HG02938 (cell line): ENCODE data around the gene DLG1.
"Not testable (repeated sequence)": the region's sequence is repeated elsewhere in the genome, so short reads cannot be mapped to it uniquely, and the experiment has no call there.

Experiments
- ATAC-seq: cut with Tn5 transposase; IDR thresholded peaks from one replicate; pipeline ENCODE4 v1.9.1; 2021; ENCODE audit warnings: mild to moderate bottlenecking, moderate library complexity; ENCODE audit not compliant: unreplicated experiment

The DLG1 gene

GRCh38 chr3:197216914-197217313 lies 81.5 kb downstream of the DLG1 start:
- ATAC-seq: no peak

DNA sequence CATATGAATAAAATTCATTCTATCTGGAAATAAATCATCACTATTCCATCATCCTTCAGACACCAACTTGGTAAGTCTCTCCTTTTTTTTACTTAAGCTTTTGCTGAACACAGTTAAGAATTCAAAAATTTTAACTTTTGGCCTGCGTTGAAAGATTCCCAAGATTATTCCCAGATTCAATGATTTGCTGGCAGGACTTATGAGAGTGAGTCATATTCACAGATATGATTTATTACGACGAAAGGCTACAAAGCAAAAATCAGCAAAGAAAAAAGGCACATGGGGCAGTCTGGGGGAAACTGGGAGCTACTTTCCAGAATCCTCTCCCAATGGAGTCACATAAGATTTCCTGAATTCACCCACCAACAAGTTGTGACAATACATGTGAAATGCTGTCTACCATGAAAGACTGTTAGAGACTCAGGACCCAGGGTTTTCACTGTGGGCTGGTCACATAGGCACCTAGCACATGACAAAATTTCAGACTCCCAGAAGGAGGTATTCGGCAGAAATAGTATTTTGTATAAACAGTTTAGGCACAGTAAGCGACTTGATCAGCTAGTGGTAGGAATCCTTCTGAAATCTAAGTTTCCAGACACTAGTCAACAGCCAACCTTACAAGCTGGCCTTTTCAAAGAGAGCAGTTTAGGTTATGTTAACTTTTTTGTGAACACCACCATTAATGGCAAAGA lies 82.1 kb downstream of the DLG1 start:
- ATAC-seq: no peak

GRCh38 chr3:197212290-197212689 lies 86.1 kb downstream of the DLG1 start:
- no peak for ATAC-seq

- ATAC-seq: not testable (repeated sequence)
These were observed 86.7 kb downstream of the DLG1 start for GRCh38 chr3:197211698-197212097.

GRCh38 chr3:197209366-197210260 lies 88.8 kb downstream of the DLG1 start:
- ATAC-seq: no peak

GRCh38 chr3:197206913-197207312 lies 91.5 kb downstream of the DLG1 start:
- no peak for ATAC-seq

DNA sequence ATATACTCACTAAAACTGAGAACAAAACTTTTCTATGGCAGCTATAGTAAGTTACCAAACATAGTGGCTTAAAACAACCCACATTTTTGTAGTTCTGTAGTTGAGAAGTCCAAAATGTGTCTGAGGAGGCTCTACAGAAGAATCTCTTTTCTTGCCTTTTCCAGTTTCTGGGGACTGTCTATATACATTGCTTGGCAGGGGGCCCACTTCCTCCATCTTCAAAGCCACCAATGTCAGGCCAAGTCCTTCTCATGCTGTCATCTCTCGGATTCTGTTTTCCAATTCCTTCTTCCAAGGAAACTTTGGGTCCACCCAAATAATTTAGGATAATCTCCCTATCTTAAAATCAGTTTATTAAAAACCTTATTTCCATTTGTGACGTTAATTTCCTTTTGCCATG lies 92.7 kb downstream of the DLG1 start:
- ATAC-seq: no peak

DNA sequence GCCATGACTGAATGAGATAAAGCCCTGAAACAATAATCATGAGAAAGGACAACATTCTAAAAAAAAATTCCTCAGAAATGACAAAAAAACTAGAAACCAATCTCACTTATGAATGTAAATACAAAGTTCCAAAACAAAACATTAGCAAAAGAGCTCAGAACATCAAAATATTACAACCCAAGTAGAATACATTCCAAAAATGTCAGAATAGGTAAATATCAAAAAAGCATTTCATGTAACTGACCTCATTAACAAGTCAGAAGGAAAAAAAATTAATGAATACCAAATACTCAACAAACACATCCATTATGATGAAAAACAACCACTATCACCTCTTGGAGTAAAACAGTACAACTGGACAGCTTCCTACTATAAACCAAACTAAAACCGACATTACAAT lies 93.1 kb downstream of the DLG1 start:
- ATAC-seq: no peak

DNA sequence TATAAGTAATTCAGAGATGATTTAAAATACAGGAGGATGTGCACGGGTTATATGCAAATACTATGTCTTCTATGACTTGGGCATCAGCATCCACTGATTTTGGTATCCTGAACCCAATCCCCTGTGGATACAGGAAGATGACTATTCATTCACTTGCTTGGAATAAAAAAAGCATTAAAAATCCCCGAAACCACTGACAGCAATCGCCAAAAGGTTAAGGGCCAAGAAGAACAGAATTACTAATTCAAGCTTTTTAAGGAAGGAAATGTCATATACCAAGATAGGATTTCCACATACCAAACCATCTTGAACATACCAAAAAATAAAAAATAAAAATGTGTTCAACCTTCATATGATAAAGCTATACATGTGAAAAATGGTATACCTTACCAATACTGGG lies 93.7 kb downstream of the DLG1 start:
- ATAC-seq: no peak

GRCh38 chr3:197203714-197204146 lies 94.7 kb downstream of the DLG1 start:
- ATAC-seq: no peak

GRCh38 chr3:197202694-197203093 lies 95.7 kb downstream of the DLG1 start:
- ATAC-seq: no peak

GRCh38 chr3:197201791-197202452 lies 96.5 kb downstream of the DLG1 start:
- ATAC-seq: no peak

DNA sequence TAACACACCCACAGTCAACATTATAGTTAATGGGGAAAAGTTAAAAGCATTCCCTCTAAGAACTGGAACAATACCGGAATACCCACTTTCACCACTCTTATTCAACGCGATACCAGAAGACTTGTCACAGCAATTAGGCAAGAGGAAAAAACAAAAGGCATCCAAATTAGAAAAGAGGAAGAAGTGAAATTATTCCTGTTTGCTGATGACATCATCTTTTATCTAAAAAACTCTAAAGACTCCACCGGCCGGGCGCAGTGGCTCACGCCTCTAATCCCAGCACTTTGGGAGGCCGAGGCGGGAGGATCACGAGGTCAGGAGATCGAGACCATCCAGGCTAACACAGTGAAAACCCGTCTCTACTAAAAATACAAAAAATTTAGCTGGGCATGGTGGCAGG lies 97.6 kb downstream of the DLG1 start:
- not testable (repeated sequence) for ATAC-seq

GRCh38 chr3:197197334-197197733 lies 101.1 kb downstream of the DLG1 start:
- no peak for ATAC-seq

DNA sequence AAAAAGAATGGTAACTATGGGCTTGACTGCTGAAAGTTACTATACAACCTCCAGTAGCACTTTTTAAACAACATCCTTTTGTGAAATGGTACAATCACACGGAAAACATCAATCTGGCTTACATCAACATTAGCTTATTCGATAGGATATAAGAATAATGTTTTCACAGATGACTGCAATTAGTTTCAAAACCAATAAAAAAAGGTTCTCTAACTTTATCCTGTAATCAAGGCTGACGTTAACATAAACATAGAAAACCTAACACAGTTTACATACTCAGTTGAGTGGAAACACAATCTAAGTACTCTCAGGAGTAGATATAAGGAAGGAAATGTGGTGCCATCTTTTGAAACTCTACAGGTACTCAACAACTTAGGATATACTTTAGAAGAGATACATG lies 102.2 kb downstream of the DLG1 start:
- ATAC-seq: no peak

- ATAC-seq: no peak
These were observed 103.1 kb downstream of the DLG1 start for GRCh38 chr3:197195326-197195725.

DNA sequence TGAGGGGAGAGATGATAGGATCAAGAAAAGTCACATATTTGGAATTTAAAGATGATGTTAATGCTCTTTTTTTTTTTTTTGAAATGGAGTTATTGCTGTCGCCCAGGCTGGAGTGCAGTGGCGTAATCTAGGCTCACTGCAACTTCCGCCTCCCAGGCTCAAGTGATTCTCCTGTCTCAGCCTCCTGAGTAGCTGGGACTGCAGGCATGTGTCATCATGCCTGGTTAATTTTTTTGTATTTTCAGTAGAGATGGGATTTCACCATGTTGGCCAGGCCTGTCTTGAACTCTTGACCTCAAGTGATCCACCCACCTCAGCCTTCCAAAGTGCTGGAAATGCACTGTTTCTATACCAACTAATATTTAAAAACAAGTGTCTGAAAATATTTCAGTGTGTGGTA lies 104.7 kb downstream of the DLG1 start:
- ATAC-seq: not testable (repeated sequence)

GRCh38 chr3:197191897-197192296 lies 106.5 kb downstream of the DLG1 start:
- ATAC-seq: no peak

DNA sequence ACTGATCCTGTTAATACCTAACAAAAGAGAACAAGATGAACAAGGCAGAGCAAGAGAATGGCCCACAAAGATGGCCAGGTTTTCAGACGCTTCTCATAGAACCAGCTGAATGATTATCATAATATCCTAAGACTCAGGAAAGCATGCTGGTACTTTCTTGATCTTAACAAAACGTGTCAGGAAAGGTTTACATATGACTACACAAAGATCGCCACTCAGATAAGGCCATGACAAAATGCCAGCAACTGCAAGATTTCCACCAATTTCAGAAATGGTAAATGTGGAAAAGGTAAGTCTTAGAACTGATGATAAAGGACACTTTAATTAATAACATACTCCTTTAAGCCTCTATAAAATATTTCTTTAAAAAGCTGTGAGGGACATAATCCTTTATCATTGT lies 108.8 kb downstream of the DLG1 start:
- no peak for ATAC-seq

DNA sequence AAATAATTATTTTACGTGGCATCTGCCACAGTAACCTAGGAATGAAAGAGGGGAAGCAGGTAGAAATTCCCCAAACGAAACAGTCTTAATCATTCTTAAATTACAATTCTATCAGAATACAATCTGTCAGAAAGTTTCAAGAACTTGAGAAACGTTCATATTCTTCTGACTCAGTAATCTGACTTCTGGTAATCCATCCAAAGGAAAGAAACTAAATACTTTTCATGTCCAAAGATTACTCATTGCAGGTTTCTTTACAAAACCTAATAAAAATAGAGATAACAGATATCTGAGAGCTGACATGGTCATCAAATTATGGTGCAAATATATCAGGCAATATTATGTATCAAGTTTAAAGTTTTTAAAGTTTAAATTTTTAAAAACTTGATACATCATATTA lies 109.4 kb downstream of the DLG1 start:
- ATAC-seq: no peak

GRCh38 chr3:197186887-197187588 lies 111.4 kb downstream of the DLG1 start:
- no peak for ATAC-seq
